Fibroblast of skin of right quadriceps (primary cell): ENCODE data around the gene ABCC9.
"Not testable (repeated sequence)": the region's sequence is repeated elsewhere in the genome, so short reads cannot be mapped to it uniquely, and the experiment has no call there.

Experiments
- DNase-seq: peaks from one replicate; pipeline ENCODE4 v3.0.0-alpha.2; 2013

ABCC9 gene

DNA sequence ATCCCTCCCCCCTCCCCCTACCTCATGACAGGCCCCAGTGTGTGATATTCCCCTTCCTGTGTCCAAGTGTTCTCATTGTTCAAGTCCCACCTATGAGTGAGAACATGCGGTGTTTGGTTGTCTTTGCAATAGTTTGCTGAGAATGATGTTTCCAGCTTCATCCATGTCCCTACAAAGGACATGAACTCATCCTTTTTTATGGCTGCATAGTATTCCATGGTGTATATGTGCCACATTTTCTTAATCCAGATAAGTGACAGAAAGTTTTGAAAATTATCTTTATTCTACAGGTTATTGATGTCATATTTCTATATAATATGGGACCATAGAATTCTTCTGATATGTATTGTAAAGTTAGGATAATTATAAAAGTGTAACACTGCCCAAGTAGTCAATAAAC lies 11.3 kb downstream of the ABCC9 start:
- DNase-seq: not testable (repeated sequence)

DNA sequence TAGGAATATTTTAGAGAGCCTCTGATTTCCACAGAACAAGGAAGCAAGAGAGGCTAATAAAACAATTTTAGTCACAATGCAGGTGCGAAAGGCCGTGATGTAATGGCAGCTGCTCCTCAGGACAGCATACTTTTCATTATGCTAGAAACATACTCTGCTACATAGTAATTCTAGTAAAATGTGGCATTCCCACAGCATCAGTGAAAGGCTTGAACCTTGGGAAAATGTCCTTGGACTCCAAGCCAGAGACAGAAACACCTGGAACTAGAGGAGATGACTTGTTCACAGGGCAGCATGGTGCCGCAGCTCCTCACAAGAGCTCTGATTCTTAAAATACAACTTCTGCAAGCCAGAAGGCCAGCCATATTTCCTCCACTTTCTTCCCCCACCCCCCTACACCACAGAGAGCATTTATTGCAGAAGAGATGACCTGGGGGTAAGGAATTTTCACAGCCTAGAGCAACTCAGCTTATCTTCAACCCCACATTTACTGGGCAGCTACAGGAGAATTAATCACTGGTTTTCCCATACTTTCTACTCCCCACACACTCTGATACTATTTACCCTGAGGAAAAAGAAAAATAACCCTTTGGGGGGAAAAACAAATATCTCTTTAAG lies 15.8 kb downstream of the ABCC9 start:
- DNase-seq: peak; percentile 11

DNA sequence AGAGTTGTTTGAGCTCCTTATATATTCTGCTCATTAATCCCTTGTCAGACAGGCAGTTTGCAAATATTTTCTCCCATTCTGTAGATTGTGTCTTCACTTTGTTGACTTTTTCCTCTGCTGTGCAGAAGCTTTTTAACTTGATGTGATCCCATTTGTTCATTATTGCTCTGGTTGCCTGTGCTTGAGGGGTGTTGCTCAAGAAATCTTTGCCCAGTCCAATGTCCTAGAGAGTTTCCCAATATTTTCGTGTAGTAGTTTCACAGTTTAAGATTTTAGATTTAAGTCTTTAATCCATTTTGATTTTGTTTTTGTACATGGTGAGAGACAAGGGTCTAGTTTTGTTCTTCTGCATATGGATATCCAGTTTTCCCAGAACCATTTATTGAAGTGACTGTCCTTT lies 19.8 kb downstream of the ABCC9 start:
- no peak for DNase-seq

DNA sequence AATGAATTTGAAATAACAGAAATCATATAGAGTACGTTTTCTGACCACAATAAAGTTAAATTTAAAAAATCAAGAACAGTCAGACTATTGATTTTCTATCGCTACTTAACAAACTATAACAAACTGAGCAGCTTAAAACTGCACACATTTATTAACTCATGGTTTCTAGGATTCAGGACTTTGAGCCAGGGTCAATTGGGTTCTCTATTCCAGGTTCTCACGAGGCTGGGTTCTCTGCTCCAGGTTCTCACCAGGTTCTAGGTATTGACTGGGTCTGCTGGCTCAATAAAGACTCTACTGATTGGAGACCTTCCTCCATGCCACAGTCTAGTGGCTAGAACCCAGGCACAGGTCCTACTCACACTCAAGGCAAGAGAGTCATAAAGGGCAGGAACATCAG lies 22.8 kb downstream of the ABCC9 start:
- DNase-seq: no peak

DNA sequence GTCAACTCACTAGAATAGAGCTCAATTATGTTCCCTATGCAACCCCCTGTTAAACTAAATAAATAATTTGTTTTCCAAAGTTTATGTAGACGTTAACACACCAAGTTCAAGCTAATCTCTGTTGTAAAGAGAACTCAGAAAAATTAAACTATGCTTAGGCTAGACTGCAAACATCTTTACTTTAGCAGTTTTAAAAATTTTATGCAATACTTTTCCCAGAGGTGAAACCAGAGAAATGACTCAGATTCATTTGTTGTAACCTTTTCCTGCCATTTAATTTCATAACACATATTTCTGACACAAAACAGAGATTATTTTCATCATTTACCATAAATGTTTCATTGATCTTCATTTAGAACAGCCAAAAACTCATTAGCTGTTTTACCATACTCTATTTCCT lies 27.4 kb downstream of the ABCC9 start:
- DNase-seq: peak; percentile 23

DNA sequence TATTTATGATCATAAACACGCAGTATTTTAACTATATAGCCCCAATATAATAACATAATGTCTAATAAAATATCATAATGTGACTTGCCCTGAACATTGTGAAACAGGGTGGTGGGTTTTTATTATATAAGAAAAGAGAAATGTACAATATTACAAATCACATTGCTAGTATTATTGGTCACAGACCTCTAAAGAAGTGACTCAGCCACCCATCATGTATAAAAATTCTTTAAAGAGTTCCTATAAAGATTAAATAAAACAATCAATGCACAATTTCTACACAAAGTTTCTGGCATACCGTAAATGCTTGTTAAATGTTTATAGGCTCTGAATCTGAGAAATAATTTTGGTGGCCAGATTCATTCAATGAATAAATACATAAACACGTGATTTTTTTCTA lies 28.9 kb downstream of the ABCC9 start:
- DNase-seq: peak; percentile 63

DNA sequence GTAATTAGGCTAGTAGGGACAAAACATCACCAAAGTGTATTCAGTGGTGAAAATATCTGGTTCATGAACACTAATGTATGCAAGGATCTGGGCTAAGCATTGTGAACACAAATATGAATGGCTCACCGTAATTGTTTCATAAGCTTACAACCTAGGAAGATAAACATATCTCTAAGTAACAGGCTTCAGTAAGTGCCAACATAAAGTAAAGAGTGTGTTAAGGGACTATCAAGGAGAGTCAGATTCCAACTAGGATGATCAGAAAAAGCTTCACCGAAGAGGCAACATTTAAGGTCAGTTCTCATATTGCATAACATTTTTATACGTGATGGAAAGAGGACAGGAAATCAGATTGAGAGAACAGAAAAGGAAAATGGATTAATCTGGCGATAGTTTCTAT lies 29.4 kb downstream of the ABCC9 start:
- DNase-seq: no peak

DNA sequence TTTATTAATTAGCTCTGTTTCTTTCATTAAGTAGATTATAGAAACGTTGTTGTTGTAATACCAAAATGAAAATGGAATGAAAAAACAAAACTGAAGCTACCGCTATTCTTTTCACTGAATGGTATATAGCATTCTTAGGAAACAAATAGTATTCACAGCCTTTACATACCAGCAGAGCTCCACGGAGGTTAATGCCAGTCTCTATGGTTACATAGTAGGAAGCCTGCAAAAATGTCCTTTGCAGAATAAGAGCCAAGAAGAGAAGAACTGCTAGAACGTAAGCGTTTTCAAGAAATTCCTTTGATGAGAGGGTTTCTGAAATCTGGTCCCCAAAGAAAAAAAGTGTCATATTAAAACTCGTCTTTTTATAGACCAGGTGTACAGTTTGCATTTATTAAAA lies 30.6 kb downstream of the ABCC9 start:
- DNase-seq: no peak

DNA sequence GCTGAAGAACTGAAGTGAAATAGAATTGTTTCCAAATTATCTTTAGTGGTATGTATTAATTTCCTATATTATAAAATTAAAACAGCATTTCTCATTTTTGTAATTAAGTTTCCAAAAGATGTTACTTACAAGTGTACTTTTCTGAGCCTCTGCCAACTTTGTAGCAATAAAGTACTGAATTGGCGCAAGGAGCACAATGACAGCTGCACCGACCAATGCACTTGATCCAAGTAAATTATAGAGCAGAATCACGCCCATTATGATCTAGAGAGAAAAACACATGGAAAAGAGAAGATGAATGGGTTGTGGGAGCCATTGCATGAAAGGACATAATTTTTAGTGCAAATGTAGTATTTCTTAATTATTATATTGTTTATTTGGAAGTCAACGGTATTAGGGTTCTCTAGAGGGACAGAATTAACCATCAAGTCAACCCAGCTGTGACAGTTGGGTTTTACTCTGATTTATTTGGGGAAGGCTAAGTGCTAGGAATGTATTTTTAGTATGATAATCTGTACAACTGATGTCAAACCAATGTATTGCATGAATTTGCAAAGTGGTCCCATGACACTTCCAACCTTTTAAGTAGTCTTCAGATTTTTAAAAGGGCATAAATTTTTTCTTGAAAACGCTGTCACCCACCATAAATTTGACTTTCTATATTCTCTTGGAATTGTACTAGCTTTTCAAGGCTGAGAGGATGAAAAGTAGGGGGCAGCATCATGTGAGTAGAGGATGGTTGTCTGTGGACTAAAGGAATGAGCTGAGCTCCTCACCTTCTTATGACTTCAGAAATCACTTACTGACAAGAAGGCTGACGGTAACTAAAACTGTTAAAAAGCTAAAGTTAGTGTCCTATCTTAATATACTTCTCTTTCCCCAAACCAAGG lies 33.0 kb downstream of the ABCC9 start:
- DNase-seq: no peak

DNA sequence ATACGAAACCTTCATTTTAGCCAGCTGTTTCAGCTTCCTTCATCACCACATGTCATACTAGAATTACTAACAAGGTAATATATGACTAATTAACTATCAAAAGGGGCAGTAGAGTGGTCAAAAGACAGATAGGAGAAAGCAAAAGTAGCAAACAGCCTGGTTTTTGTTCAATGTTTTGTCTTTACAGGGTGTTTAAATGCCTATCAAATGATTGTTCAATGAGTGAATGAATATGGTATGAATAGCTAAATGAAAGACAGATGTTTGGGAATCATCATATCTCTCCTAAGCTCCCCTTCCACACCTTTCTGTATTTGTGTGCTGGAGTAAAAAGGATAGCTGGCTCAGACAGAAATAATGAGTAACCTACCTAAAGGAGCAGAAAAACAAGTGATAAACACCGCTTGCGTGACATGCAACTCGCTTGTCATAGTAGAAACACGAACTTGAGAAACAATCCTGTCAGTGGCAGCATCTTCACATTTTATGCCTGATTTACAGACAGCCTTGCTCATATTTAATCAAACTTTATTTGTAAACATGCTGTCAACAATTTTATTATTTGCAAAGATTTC lies 34.2 kb downstream of the ABCC9 start:
- DNase-seq: peak; percentile 75

DNA sequence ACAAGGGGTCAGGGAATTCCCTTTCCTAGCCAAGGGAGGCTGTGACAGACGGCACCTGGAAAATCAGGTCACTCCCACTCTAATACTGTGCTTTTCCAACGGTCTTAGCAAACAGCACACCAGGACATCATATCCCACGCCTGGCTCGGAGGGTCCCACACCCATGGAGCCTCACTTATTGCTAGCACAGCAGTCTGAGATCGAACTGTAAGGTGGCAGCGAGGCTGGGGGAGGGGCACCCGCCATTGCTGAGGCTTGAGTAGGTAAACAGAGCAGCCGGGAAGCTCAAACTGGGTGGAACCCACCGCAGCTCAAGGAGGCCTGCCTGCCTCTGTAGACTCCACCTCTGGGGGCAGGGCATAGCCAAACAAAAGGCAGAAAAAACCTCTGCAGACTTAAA lies 41.7 kb downstream of the ABCC9 start:
- not testable (repeated sequence) for DNase-seq

DNA sequence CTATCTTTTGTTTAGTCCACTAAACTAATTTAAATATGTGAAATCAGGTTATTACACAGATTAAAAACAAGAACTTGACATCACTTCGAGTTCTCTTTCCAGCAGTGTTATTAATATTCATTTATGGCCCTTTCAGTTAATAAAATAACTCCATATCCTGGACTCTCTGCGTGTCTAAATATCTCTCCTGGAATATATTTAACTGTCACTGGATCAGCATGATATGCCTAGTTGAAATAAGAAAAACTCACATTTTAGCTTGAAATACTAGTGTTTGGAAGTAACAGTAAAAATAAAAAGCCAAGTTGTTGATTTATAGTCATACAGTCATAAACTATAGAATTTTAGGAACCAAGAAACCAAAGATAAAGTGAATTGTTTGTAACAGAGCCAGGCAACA lies 45.6 kb downstream of the ABCC9 start:
- no peak for DNase-seq

DNA sequence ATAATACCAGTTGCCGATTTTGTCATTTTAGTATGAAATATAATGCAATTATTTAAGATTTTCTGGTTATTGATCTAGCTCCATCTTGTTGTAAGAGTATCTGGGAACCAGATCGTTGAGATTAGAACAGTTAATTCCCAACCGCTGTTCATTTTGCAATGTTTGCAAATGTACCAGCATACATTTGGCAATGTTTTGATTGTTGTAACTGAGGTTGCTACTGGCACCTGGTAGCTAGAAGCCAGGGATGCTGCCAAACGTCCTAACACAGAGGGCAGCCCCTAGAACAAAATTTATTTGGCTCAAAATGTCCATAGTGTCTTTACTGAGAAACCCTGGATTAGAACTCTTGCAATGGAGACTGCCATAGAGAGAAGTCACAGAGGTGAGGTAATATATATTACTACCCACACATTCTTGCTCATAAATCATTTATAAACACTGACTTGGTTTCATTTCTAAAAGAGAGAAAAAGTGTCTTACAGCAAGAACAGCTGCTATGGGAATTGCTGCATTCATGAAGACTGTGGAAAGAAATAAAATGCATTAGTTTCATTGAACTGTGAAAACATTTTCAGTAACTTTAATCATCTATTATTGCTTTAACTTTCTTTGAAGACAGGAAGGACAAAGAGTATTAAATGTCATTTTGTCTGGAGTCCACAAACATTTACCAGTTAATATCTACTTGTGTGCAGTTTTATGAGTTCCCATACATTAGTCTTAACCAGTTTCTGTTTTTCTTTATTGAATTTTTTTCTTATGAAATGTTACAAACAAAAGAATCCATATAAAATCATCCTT lies 46.2 kb downstream of the ABCC9 start:
- DNase-seq: peak; percentile 18

DNA sequence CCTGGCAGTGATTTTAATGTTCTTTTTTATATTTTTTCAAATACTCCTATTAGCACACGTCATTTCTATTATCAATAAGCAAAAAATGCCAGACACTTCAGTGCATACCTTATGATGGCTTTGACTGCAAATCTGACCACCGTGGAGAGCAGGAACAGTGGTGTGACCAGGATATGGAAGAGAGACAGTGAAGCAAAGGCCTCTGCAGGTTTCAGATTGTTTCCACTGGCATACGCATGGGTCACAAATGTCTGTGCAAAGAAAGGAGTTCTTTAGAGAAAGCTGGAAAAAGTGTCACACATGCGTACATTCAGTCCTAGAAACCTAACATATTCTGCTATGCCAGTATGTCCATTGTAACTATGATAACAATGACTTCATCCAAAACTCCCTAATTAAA lies 47.3 kb downstream of the ABCC9 start:
- no peak for DNase-seq

DNA sequence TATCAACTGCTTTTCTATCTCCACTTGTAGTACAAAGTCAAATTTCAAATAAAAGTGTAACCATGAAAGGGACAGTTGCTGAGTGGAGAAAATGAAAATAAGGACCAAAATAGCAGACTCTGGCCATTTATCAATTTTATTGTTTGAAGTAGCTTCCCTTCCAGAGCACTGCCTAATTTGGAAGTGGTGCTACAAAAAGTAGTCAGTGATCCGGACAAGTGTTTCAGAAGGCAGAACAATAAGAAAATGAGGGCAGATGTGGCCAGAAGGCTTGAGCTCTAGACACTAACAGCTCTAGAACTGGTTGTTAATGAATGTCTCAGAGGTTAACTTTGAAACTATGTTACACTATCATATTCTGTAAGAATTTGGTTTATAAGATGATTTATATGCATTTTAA lies 48.9 kb downstream of the ABCC9 start:
- DNase-seq: no peak

DNA sequence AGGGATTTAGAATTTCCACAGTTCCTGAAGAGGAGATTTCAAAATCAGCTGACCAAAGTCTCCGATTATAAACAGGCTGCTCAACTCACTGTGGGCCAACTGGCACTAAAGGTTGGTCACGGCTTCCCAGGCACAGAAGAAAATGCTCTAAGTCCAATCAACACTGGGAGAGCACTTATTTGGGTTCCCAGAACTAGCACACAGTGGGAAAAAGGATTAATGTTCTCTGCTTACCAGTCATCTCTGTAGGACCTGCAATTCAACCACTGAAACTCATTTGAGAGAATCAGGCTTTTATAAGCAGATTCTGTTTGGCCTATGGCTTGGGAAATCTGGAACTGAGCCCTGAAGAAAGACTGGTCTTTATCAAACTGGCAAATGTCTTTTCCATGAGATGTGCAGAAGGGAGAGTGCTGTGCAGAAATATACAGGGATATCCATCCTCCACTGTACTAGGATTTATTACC lies 49.4 kb downstream of the ABCC9 start:
- no peak for DNase-seq

DNA sequence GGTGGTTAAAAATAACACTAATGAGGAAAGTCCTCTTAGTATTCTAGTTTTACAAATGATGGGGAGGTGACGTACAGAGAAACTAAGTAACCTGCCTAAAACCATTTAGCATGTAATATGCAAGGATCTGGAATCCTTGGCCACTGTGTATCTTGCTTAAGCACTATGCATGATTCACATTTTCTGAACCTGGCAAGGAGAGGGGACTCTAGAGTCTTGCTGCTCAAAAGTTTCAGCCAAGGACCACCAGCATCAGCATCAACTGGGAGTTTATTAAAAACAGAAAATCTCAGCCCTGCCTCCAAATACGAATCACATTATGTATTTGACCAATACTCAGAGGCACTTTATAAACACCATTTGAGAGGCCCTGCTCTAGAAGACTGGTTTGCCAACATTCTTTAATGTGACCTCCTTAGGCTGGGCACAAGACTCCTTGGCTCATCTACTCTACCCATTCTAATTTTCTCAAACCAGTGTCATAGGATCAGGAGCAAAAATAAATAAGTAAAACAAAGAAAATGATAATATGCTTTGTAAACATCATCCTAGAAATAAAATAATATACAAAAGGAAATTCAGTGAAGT lies 52.9 kb downstream of the ABCC9 start:
- DNase-seq: no peak

DNA sequence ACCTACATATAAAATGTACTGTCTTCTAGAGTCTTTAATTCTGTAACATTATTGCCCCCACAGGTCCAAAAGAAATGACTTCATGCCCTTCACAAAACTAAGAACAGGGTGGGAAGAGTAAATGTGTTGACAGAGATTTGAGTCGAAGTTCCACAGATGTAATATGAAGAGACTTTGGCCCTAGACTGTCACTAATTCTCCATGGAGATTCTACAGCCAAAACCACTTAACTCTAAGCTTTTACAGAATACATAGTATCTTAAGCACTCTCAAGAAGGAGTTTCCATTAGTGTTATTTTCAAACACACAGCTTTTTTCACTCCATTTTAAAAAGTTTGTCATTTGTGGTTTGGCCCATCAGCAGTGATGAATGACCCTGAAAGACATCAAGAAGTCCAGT lies 56.3 kb downstream of the ABCC9 start:
- DNase-seq: no peak

DNA sequence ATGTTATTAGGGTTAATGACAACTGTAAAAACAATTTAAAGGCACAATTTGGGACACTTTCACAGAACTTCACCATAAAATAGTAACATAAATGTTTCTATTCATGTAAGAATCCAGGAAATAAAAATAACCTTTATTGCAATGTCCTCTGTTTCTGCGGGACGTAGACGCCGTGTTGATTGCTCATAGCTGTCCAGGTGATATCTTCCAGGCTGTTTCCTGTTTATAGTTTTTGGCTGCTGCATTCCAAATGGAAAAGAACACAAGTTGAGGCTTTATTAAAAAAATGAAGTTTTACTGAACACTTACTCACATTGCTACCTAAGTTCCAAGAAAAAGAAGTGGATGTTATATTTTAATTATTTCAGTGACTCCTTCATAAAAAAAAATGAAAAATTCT lies 58.6 kb downstream of the ABCC9 start:
- no peak for DNase-seq

DNA sequence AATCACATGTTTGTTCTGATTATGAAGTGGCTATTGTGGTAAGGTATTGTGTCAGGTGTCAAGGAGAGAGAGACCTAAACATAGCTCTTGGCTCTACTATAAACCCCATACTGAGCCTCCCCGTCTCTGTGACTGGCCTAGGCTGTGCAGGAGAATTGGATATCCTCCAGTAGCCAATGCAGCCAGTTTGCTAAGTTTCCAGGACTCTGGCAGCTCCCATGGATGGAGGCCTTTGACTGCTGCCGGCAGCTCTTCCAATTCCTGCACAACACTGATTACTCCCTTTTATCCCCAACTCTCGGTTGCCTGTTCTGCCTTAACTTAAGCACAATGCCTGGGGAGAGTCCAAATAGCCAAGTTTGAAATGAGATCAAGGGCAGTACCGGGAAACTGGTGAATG lies 59.3 kb downstream of the ABCC9 start:
- DNase-seq: no peak

DNA sequence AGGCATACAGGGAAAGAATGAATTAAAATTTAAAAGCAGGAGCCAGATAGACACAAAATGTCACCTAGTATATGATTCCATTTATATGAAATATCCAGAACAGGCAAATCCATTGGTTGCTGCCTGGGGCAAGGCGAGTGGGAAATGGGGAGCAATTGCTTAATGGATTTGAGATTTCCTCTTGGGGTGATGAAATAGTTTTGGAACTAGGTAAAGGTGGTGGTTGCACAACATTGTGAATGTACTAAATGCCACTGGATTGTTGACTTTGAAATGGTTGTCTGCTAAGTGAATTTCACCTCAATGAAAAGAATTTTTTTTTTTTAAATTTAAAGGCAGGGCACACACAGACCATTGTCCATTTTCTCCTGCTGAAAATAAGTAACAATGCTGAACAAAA lies 61.9 kb downstream of the ABCC9 start:
- DNase-seq: no peak

DNA sequence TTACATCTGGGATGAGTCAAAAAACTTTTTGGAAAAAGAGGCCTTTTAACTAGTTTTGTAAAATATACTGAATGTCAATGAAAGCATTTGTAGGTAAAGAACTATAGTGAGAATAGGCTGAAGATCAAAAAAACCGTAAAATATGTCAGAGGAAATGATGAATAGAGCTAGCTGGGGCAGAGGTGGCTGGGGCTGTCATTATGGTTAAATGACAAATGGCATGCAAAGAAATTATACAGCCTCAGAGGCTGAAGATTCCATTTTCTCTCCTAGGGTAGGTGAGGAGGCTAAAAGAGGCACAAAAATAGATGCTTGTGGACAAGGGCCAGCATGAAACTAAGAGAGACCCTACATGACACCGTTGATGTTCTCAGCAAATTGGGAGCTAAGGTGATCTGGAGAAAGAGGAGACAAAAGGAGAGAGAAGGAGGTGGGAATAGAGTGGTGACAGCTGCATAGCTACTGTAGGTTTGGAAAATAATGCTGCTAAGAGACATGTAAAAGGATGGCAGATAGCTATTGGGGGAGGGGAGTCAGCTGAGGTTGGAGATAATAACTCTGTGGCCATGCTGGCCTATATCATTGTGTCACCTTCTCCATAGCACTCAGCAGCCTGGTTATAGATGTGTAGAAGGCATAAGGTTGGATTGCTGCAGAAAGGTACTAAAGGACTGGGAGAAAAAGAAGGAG lies 63.8 kb downstream of the ABCC9 start:
- no peak for DNase-seq
